Activated CD8-positive, alpha-beta T cell treated with anti-CD3 and anti-CD28 coated beads, Interleukin-2, amount 10 ng/mL, durations not matched to agents 7 days and 5 days (primary cell): ENCODE data around the gene POT1. TPM values are rescaled to one million over a fixed set of nuclear protein-coding genes. Genes with fewer than 3 reads are reported as not detected.
"Not testable (repeated sequence)": the region's sequence is repeated elsewhere in the genome, so short reads cannot be mapped to it uniquely, and the experiment has no call there.

Source experiments
- ATAC-seq: fragments of 150-1000 bp; cut with Tn5 transposase; one replicate; pipeline ENCODE4 v1.10.0; 2021; ENCODE audit warnings: moderate library complexity
- CTCF ChIA-PET: fragments of 350-600 bp; sonication (Branson Sonifier 250); formaldehyde crosslinking; loops from one replicate; lab custom pipeline; 2021; ENCODE audit warnings: antibody characterized with exemption; lab: Charles Lee
- POLR2A ChIA-PET: fragments of 350-600 bp; sonication (Branson Sonifier 250); formaldehyde crosslinking; loops from one replicate; lab custom pipeline; 2021; ENCODE audit warnings: antibody characterized with exemption; lab: Charles Lee
- DNase-seq: peaks from one replicate; pipeline ENCODE4 v3.0.0-alpha.2; 2020
- H3K27ac Mint-ChIP-seq: one replicate; pipeline ENCODE4 v1.8.0; 2021; ENCODE audit warnings: mild to moderate bottlenecking, mixed read lengths
- H3K27me3 Mint-ChIP-seq: one replicate; pipeline ENCODE4 v1.8.0; 2021; ENCODE audit warnings: low read depth, mixed read lengths
- H3K36me3 Mint-ChIP-seq: one replicate; pipeline ENCODE4 v1.8.0; 2021; ENCODE audit warnings: low read depth, mixed read lengths
- H3K4me1 Mint-ChIP-seq: one replicate; pipeline ENCODE4 v1.8.0; 2021; ENCODE audit warnings: low read depth, mixed read lengths
- H3K4me3 Mint-ChIP-seq: one replicate; pipeline ENCODE4 v1.8.0; 2021; ENCODE audit warnings: mild to moderate bottlenecking, mixed read lengths
- H3K9me3 Mint-ChIP-seq: one replicate; pipeline ENCODE4 v1.8.0; 2022; ENCODE audit warnings: mixed read lengths; ENCODE audit not compliant: insufficient read depth
- total RNA-seq, 2 experiments: library from RNA; stranded (reverse); gene quantifications; one replicate each; pipeline ENCODE4 v1.2.3, GENCODE V29; 2021

POT1 gene
- total RNA-seq, result 10 to 100 TPM; 29.1 to 30.4 TPM

GRCh38 chr7:124929467-124930172 is at the start of gene POT1:
Gene POT1 (minus strand): TSS chr7:124929825. CDS start chr7:124897173, 32,652 bp downstream.
- ATAC-seq (peak; percentile 99), DNase-seq (peak; percentile 98)
- CTCF ChIA-PET, result interaction anchor here (0.9 kb wide), 2 partner anchors 9 to 10 kb away, joined by 3 read pairs; no protein-coding TSS in a partner anchor
- H3K4me3 Mint-ChIP-seq, result peak within 1 kb of the TSS; percentile 92
- peaks cover 32% of the 10 kb centered on the region for H3K4me1 Mint-ChIP-seq
- peaks cover 30% of the 10 kb centered on the region for H3K36me3 Mint-ChIP-seq
- no peaks in the 10 kb centered on the region for H3K9me3 Mint-ChIP-seq
- H3K27ac Mint-ChIP-seq, result peak within 1 kb of the TSS; percentile 90
- POLR2A ChIA-PET, result interaction anchor here (0.6 to 1.5 kb wide), 6 partner anchors 9 to 814 kb away, joined by 3 to 7 read pairs (median 4); no protein-coding TSS in a partner anchor
- peaks cover 4% of the 10 kb centered on the region for H3K27me3 Mint-ChIP-seq

GRCh38 chr7:124975131-124975530 is 45.5 kb upstream of the POT1 start:
- H3K4me3 Mint-ChIP-seq, H3K27ac Mint-ChIP-seq, H3K4me1 Mint-ChIP-seq, ATAC-seq, H3K9me3 Mint-ChIP-seq, DNase-seq, H3K27me3 Mint-ChIP-seq, CTCF ChIA-PET, POLR2A ChIA-PET, H3K36me3 Mint-ChIP-seq: not testable (repeated sequence)

- ChIA-PET POLR2A (no interaction called here), CTCF (no interaction called here)
- DNase-seq (no peak), ATAC-seq (no peak)
- Mint-ChIP-seq H3K9me3 (no peaks in the 10 kb centered on the region), H3K4me3 (no peak overlapping the region), H3K36me3 (no peaks in the 10 kb centered on the region), H3K4me1 (no peaks in the 10 kb centered on the region), H3K27me3 (no peaks in the 10 kb centered on the region), H3K27ac (no peak overlapping the region)
Measured at GRCh38 chr7:124965553-124965952, 35.9 kb upstream of the POT1 start.

- Mint-ChIP-seq H3K4me1 (no peaks in the 10 kb centered on the region), H3K9me3 (no peaks in the 10 kb centered on the region), H3K27me3 (no peaks in the 10 kb centered on the region), H3K36me3 (no peaks in the 10 kb centered on the region), H3K27ac (no peak overlapping the region), H3K4me3 (no peak overlapping the region)
- CTCF ChIA-PET, result no interaction called here
- POLR2A ChIA-PET, result no interaction called here
- DNase-seq (no peak), ATAC-seq (no peak)
Measured at GRCh38 chr7:124959676-124960075, 30.1 kb upstream of the POT1 start.

- CTCF ChIA-PET, H3K4me1 Mint-ChIP-seq: not testable (repeated sequence)
Measured at GRCh38 chr7:124957952-124958351, 28.3 kb upstream of the POT1 start.

GRCh38 chr7:124956160-124956559 is 26.5 kb upstream of the POT1 start:
- Mint-ChIP-seq H3K27me3 (no peaks in the 10 kb centered on the region), H3K4me1 (no peaks in the 10 kb centered on the region), H3K27ac (no peak overlapping the region), H3K9me3 (no peaks in the 10 kb centered on the region), H3K4me3 (no peak overlapping the region), H3K36me3 (no peaks in the 10 kb centered on the region)
- DNase-seq (no peak), ATAC-seq (no peak)
- ChIA-PET POLR2A (no interaction called here), CTCF (no interaction called here)

More at GRCh38 chr7:124957952-124958351, 28.3 kb upstream of the POT1 start:
- DNase-seq, H3K27ac Mint-ChIP-seq, ATAC-seq, H3K36me3 Mint-ChIP-seq, POLR2A ChIA-PET, H3K4me3 Mint-ChIP-seq, H3K27me3 Mint-ChIP-seq, H3K9me3 Mint-ChIP-seq: not testable (repeated sequence)

- ATAC-seq, result no peak
- ChIA-PET CTCF (no interaction called here), POLR2A (no interaction called here)
- H3K4me1 Mint-ChIP-seq, result no peaks in the 10 kb centered on the region
- H3K27me3 Mint-ChIP-seq, result no peaks in the 10 kb centered on the region
- no peak overlapping the region for H3K4me3 Mint-ChIP-seq
- no peaks in the 10 kb centered on the region for H3K9me3 Mint-ChIP-seq
- no peaks in the 10 kb centered on the region for H3K36me3 Mint-ChIP-seq
- no peak for DNase-seq
- no peak overlapping the region for H3K27ac Mint-ChIP-seq
Measured at GRCh38 chr7:124954790-124955189, 25.2 kb upstream of the POT1 start.

GRCh38 chr7:124945680-124946079 is 16.1 kb upstream of the POT1 start:
- Mint-ChIP-seq H3K36me3 (no peaks in the 10 kb centered on the region), H3K27ac (no peak overlapping the region), H3K4me3 (no peak overlapping the region), H3K27me3 (peaks cover 6% of the 10 kb centered on the region), H3K9me3 (no peaks in the 10 kb centered on the region), H3K4me1 (no peaks in the 10 kb centered on the region)
- CTCF ChIA-PET, result no interaction called here
- ATAC-seq, result no peak
- POLR2A ChIA-PET, result no interaction called here
- no peak for DNase-seq

- H3K4me3 Mint-ChIP-seq, result no peak overlapping the region
- no peak overlapping the region for H3K27ac Mint-ChIP-seq
- ATAC-seq, result no peak
- H3K9me3 Mint-ChIP-seq, result no peaks in the 10 kb centered on the region
- peaks cover 6% of the 10 kb centered on the region for H3K27me3 Mint-ChIP-seq
- no peaks in the 10 kb centered on the region for H3K36me3 Mint-ChIP-seq
- ChIA-PET CTCF (no interaction called here), POLR2A (no interaction called here)
- H3K4me1 Mint-ChIP-seq, result no peaks in the 10 kb centered on the region
- DNase-seq, result no peak
Measured at GRCh38 chr7:124943472-124943871, 13.8 kb upstream of the POT1 start.

GRCh38 chr7:124942399-124942798 is 12.8 kb upstream of the POT1 start:
- ATAC-seq, result no peak
- H3K4me1 Mint-ChIP-seq, result no peaks in the 10 kb centered on the region
- POLR2A ChIA-PET, result no interaction called here

GRCh38 chr7:124940306-124940705 is 10.7 kb upstream of the POT1 start:
- no peaks in the 10 kb centered on the region for H3K9me3 Mint-ChIP-seq
- POLR2A ChIA-PET, result no interaction called here
- H3K4me1 Mint-ChIP-seq, result no peaks in the 10 kb centered on the region
- DNase-seq (no peak), ATAC-seq (no peak)
- H3K27ac Mint-ChIP-seq, result no peak overlapping the region
- CTCF ChIA-PET, result no interaction called here
- H3K4me3 Mint-ChIP-seq, result no peak overlapping the region
- no peaks in the 10 kb centered on the region for H3K36me3 Mint-ChIP-seq
- H3K27me3 Mint-ChIP-seq, result no peaks in the 10 kb centered on the region

More at GRCh38 chr7:124942399-124942798, 12.8 kb upstream of the POT1 start:
- no peak for DNase-seq
- no peak overlapping the region for H3K27ac Mint-ChIP-seq
- H3K27me3 Mint-ChIP-seq, result peaks cover 6% of the 10 kb centered on the region
- CTCF ChIA-PET, result no interaction called here
- H3K36me3 Mint-ChIP-seq, result no peaks in the 10 kb centered on the region
- no peaks in the 10 kb centered on the region for H3K9me3 Mint-ChIP-seq
- H3K4me3 Mint-ChIP-seq, result no peak overlapping the region

- Mint-ChIP-seq H3K9me3 (no peaks in the 10 kb centered on the region), H3K27ac (no peak overlapping the region), H3K4me3 (no peak overlapping the region), H3K4me1 (no peaks in the 10 kb centered on the region), H3K27me3 (no peaks in the 10 kb centered on the region), H3K36me3 (no peaks in the 10 kb centered on the region)
- ATAC-seq (no peak), DNase-seq (no peak)
- POLR2A ChIA-PET, result no interaction called here
- CTCF ChIA-PET, result no interaction called here
Measured at GRCh38 chr7:124938128-124938527, 8.5 kb upstream of the POT1 start.
